ENCODE results near the gene TNP2. TPM values are rescaled to one million over a fixed set of nuclear protein-coding genes. Genes with fewer than 3 reads are reported as not detected.

TNP2 gene
- not detected for total RNA-seq

GRCh38 chr16:11268921-11269375 lies at the start of gene TNP2:
TSS of gene TNP2 (minus strand) at chr16:11269325. CDS start at chr16:11269262, 63 bp downstream.

DNA sequence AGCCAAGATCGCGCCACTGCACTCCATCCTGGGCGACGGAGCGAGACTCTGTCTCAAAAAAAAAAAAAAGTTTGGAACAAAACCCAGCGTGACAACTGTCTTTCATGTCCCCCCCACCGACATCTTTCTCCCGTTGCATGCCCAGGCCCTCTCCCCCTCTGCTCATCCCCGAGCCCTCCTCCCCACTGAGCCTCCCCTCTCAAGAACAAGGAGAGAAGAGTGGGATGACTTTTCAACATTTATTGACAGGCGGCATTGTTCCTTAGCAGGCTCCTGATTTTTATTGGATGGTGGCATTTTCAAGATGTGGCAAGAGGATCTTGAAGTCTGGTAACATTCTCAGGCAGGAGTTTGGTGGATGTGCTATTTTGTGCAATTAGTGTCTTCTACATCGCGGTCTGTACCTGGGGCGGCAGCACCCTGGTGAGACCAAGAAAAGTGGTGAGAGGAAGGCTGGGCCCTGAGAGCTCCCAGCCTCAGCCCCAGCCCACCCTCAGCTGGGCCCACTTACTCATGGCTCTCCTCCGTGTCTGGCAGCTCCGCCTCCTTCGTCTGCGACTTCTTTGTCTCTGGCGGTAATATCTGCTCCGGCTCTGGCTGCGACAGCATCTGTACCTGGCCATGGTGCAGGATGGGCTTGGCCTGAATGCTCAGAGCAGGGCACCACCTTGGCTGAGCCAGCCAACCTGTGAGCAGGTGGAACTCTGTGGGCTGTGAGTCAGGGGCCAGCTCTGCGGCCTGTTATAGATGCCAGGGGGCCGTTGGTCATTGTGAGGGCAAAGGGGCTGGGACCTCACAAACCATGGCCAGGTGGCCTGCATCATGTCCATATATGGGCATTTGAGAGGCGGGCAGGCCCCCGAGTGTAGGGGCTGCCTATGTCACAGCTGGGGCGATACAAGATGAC lies 11.7 kb upstream of the TNP2 start, which contains the start of gene PRM1:
Gene PRM1 (minus strand): TSS at position 715 of the 907 bp plus-strand sequence. CDS start 92 bp downstream, at position 623.

GRCh38 chr16:11276143-11276895 lies 7.2 kb upstream of the TNP2 start, which contains the start of gene PRM2:
TSS of gene PRM2 (minus strand) at chr16:11276480. CDS start at chr16:11276370, 110 bp downstream.

DNA sequence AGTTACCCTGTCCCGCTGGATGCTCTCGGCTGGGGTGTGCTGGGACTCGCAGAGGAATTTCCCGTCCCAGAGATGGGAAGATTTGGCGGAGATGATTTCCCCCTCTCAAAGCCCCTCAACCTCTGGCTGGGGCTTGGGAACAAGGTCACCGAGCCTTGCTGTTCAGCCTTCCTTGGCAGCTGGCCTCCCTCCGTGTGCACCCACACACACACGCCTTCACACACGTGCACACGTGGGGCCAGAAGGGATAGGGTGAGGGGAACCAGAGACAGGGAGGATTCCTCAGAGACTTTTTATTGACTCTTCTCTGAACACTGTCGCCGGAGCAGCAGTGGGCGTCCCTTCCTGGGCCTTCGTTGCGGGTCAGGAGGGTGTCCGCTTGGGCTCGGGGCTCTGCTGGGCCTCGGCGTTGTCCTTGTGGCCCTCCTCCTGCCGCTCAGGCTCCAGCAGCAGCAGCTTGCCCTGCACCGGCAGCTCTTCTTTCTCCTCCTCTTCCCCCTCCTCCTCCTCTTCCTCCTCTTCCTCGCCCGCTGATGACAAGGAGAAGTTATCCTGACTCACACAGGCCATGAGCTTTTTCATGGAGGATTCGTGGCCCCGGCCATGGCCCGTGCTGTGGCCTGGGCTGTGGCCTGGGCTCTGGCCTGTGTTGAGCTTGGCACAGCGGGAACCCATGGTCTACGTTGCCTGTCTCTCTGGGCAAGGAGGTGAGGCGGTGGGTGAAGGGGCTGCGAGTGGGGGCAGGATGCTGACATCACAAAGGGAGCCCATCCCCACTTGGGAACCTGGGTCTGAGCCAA lies 4.0 kb upstream of the TNP2 start, which contains the start of gene PRM3:
Gene PRM3 (minus strand): TSS at position 709 of the 800 bp plus-strand sequence. CDS start 34 bp downstream, at position 675.

GRCh38 chr16:11255737-11256660 lies 13.1 kb downstream of the TNP2 start, which contains the start of gene SOCS1:
TSS of gene SOCS1 (minus strand) at chr16:11256204. CDS start at chr16:11255478, 726 bp downstream.

Small RNAs within 50 kb of the gene (small RNA-seq; reads per million reads assigned to genes)
- gene MIR548H2 (0 reads per million in 2 donors), gene RF00019 (0 reads per million in 2 donors), gene RF00554 (0 reads per million in 2 donors)

Other genes starting within 250 kb of the TNP2 start
- 1 to 10 TPM; 1.7 to 2.7 TPM for gene SOCS1, start 13.1 kb downstream of the TNP2 start, total RNA-seq
- gene PRM3, start 4.3 kb upstream of the TNP2 start, total RNA-seq, result not detected
- gene PRM2, start 7.2 kb upstream of the TNP2 start, total RNA-seq, result not detected
- not detected for gene PRM1, start 12.0 kb upstream of the TNP2 start, total RNA-seq
- 10 to 100 TPM in 1 of 2 donors, 1 to 10 TPM in 1; 3.1 to 21.3 TPM for gene RMI2, start 76.1 kb upstream of the TNP2 start, total RNA-seq